ENCODE results near the gene CACFD1. TPM values are rescaled to one million over a fixed set of nuclear protein-coding genes. Genes with fewer than 3 reads are reported as not detected.
A peak's percentile ranks its signal among the peaks of the same experiment; 100 is the strongest.

Gene CACFD1
- total RNA-seq, 1 experiment from 2014 or later: 1.5 TPM

DNA sequence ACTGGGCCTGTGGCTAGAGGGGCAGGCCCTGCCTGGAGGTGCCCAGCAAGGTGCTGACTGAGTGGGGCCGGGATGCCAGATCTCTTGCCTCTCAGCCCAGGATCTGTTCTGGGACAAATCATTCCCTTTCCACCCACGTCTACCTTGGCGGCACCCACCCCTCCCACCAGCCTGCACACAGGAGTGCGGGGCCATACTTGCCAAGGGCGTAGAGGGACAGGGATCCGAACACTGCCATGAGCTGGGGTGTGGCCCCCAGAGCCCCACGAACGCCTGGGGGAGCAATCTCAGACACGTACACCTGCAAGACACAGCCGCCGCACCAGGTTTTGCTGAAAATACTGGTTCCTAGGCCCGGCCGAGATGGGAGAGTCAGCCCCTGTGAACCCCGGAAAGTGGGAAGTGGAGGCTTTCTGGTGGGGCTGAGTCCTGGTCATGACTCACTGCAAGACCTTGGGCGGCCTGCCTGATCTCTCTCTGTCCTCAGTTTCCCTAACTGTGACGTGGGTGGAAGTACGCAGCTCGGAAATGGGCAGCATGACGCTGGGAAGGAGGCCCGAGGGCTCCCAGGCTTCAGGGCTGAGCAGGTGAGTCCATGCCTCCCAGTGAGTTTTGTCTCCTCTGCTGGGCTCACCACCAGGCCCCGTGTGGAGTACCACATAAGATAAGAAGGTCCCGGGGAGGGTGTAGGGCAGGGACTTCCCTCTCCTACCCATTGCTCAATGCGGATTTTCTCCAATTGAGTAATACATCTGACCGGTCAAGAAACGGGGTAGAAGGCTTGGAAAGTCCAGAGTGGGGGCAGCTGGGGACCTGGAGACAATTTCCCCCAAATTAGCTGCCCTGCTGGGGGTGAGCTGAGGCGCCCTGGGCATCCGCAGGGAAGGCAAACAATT, 16.5 kb downstream of the CACFD1 start:
- no TSS peak for BruUV-seq (replicated peaks)
- ChIA-PET POLR2A (no interaction called here), CTCF (interaction anchor here (0.6 to 1.0 kb wide), 4 partner anchors 10 to 295 kb away, joined by 3 read pairs; no protein-coding TSS in a partner anchor)
- peak; percentile 35 for DNase-seq (ENCODE audit: unreplicated experiment)
- H3K4me1 Mint-ChIP-seq (ENCODE audit: insufficient read depth, unreplicated experiment): no peaks in the 10 kb centered on the region
- H3K9me3 Mint-ChIP-seq (ENCODE audit: unreplicated experiment): no peaks in the 10 kb centered on the region
- H3K27me3 Mint-ChIP-seq (ENCODE audit: insufficient read depth, unreplicated experiment): no peaks in the 10 kb centered on the region
- TF ChIP-seq, protein P1, sequence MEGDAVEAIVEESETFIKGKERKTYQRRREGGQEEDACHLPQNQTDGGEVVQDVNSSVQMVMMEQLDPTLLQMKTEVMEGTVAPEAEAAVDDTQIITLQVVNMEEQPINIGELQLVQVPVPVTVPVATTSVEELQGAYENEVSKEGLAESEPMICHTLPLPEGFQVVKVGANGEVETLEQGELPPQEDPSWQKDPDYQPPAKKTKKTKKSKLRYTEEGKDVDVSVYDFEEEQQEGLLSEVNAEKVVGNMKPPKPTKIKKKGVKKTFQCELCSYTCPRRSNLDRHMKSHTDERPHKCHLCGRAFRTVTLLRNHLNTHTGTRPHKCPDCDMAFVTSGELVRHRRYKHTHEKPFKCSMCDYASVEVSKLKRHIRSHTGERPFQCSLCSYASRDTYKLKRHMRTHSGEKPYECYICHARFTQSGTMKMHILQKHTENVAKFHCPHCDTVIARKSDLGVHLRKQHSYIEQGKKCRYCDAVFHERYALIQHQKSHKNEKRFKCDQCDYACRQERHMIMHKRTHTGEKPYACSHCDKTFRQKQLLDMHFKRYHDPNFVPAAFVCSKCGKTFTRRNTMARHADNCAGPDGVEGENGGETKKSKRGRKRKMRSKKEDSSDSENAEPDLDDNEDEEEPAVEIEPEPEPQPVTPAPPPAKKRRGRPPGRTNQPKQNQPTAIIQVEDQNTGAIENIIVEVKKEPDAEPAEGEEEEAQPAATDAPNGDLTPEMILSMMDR (IDR thresholded peaks at IDR 0.05; ENCODE audit: unreplicated experiment): no peak
- peaks cover 6% of the 10 kb centered on the region for H3K36me3 Mint-ChIP-seq (ENCODE audit: insufficient read depth, unreplicated experiment)
- no peak overlapping the region for H3K4me3 Mint-ChIP-seq (ENCODE audit: unreplicated experiment)
- H3K27ac Mint-ChIP-seq (ENCODE audit: low read depth, unreplicated experiment): no peak overlapping the region
- intact Hi-C loops (cut with micrococcal nuclease): no loop called here

DNA sequence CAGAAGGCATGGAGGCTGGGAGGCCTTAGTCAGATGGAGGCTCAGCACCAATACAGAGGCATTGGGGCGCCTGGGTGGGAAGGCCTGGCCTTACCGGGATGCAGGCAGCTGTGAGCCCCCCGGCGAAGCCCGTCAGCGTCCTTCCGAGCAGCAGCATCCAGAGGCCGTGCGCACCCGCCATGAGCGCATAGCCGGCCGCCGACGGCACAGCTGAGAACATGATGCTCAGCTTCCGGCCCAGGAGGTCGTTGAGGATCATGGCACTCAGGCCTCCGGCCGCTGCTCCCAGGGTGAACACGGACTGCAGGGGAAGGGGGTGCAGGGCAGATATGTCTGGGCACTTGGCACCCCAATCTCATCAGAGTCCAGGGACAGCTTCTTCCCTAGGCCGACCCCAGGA, 17.2 kb downstream of the CACFD1 start:
- intact Hi-C loops (cut with micrococcal nuclease): no loop called here
- no peak overlapping the region for H3K27ac Mint-ChIP-seq (ENCODE audit: low read depth, unreplicated experiment)
- DNase-seq (ENCODE audit: unreplicated experiment): no peak
- POLR2A ChIA-PET: no interaction called here
- peaks cover 6% of the 10 kb centered on the region for H3K36me3 Mint-ChIP-seq (ENCODE audit: insufficient read depth, unreplicated experiment)
- CTCF ChIA-PET: interaction anchor here (0.5 to 1.0 kb wide), 3 partner anchors 82 to 298 kb away, joined by 3 read pairs; no protein-coding TSS in a partner anchor
- TF ChIP-seq, protein P1 (IDR thresholded peaks at IDR 0.05; ENCODE audit: unreplicated experiment): no peak
- H3K9me3 Mint-ChIP-seq (ENCODE audit: unreplicated experiment): no peaks in the 10 kb centered on the region
- no peaks in the 10 kb centered on the region for H3K4me1 Mint-ChIP-seq (ENCODE audit: insufficient read depth, unreplicated experiment)
- BruUV-seq (replicated peaks): no TSS peak
- no peak overlapping the region for H3K4me3 Mint-ChIP-seq (ENCODE audit: unreplicated experiment)
- H3K27me3 Mint-ChIP-seq (ENCODE audit: insufficient read depth, unreplicated experiment): no peaks in the 10 kb centered on the region

- Mint-ChIP-seq H3K27ac (ENCODE audit: low read depth, unreplicated experiment) (no peak overlapping the region), H3K4me1 (ENCODE audit: insufficient read depth, unreplicated experiment) (no peaks in the 10 kb centered on the region), H3K9me3 (ENCODE audit: unreplicated experiment) (no peaks in the 10 kb centered on the region), H3K27me3 (ENCODE audit: insufficient read depth, unreplicated experiment) (no peaks in the 10 kb centered on the region), H3K36me3 (ENCODE audit: insufficient read depth, unreplicated experiment) (peaks cover 6% of the 10 kb centered on the region), H3K4me3 (ENCODE audit: unreplicated experiment) (no peak overlapping the region)
- ChIA-PET POLR2A (interaction anchor here (0.9 kb wide), 1 partner anchor 130 kb away, joined by 3 read pairs; the partner anchor contains the start of genes MED22 and RPL7A), CTCF (interaction anchor here (0.5 to 1.0 kb wide), 2 partner anchors 292 to 299 kb away, joined by 3 read pairs; no protein-coding TSS in a partner anchor)
- TF ChIP-seq, protein P1 (IDR thresholded peaks at IDR 0.05; ENCODE audit: unreplicated experiment): no peak
- intact Hi-C loops (cut with micrococcal nuclease): no loop called here
- no TSS peak for BruUV-seq (replicated peaks)
- no peak for DNase-seq (ENCODE audit: unreplicated experiment)
Observed at GRCh38 chr9:133477461-133477860, 17.7 kb downstream of the CACFD1 start.

- ChIA-PET CTCF (interaction anchor here (0.5 to 0.6 kb wide), 2 partner anchors 81 to 309 kb away, joined by 3 read pairs; no protein-coding TSS in a partner anchor), POLR2A (interaction anchor here (0.9 kb wide), 1 partner anchor 131 kb away, joined by 3 read pairs; the partner anchor contains the start of genes MED22 and RPL7A)
- intact Hi-C loops (cut with micrococcal nuclease): no loop called here
- H3K27ac Mint-ChIP-seq (ENCODE audit: low read depth, unreplicated experiment): no peak overlapping the region
- H3K4me1 Mint-ChIP-seq (ENCODE audit: insufficient read depth, unreplicated experiment): no peaks in the 10 kb centered on the region
- no peaks in the 10 kb centered on the region for H3K27me3 Mint-ChIP-seq (ENCODE audit: insufficient read depth, unreplicated experiment)
- no peaks in the 10 kb centered on the region for H3K9me3 Mint-ChIP-seq (ENCODE audit: unreplicated experiment)
- TF ChIP-seq, protein P1 (IDR thresholded peaks at IDR 0.05; ENCODE audit: unreplicated experiment): no peak
- H3K36me3 Mint-ChIP-seq (ENCODE audit: insufficient read depth, unreplicated experiment): peaks cover 6% of the 10 kb centered on the region
- no TSS peak for BruUV-seq (replicated peaks)
- DNase-seq (ENCODE audit: unreplicated experiment): no peak
- H3K4me3 Mint-ChIP-seq (ENCODE audit: unreplicated experiment): peak overlapping the region; percentile 36
Observed at GRCh38 chr9:133477992-133478850, 18.4 kb downstream of the CACFD1 start.

All from MCF 10A (cell line).